Psoas muscle (tissue), 8 donors: ENCODE results near the gene RRP7A. TPM values are rescaled to one million over a fixed set of nuclear protein-coding genes. Genes with fewer than 3 reads are reported as not detected.

Source experiments
- ATAC-seq, 4 donors: fragments of 200-7000 bp; cut with Tn5 transposase; one replicate each; pipeline ENCODE4 v1.9.1; 2020; ENCODE audit warnings: moderate library complexity in 3 of 4, mild to moderate bottlenecking in 2 of 4
- DNase-seq, 2 donors: peaks; one replicate each; pipeline ENCODE4 v3.0.0-alpha.2; 2020
- H3K27ac ChIP-seq: fragments of 200-600 bp; one replicate; pipeline ENCODE4 v1.8.0; 2022
- H3K27me3 ChIP-seq, 3 donors: fragments of 200-600 bp in 1 of 3; one replicate each; pipeline versions ENCODE4 v1.6.1 to v1.8.0; 2013 to 2022; ENCODE audit warnings: low read length in 2 of 3, mild to moderate bottlenecking in 2 of 3, moderate library complexity in 1 of 3; ENCODE audit not compliant: insufficient read depth in 3 of 3
- H3K36me3 ChIP-seq, 2 donors: fragments of 200-600 bp in 1 of 2; one replicate each; pipeline versions ENCODE4 v1.6.1 to v1.8.0; 2013 to 2022; ENCODE audit warnings: low read depth in 1 of 2, mild to moderate bottlenecking in 1 of 2, moderate library complexity in 1 of 2; ENCODE audit not compliant: insufficient read depth in 1 of 2
- H3K4me1 ChIP-seq: fragments of 200-600 bp; one replicate; pipeline ENCODE4 v1.8.0; 2022
- H3K4me3 ChIP-seq: fragments of 200-600 bp; one replicate; pipeline ENCODE4 v1.8.0; 2022; ENCODE audit warnings: mild to moderate bottlenecking
- H3K9me3 ChIP-seq: fragments of 200-600 bp; one replicate; pipeline ENCODE4 v1.8.0; 2022
- WGBS, 3 donors: extraction: QIAGEN DNeasy Blood & Tissue Kit; methylation state at CpG; one replicate each; pipeline versions ENCODE4 v1.1.6 to v1.1.7; 2013; 5-methylcytosine and 5-hydroxymethylcytosine counted together
- intact Hi-C, 2 donors: fragments of 100-400 bp; cut with DNase I; formaldehyde crosslinking; loops; one replicate each; pipeline versions ENCODE4 v1.11.0 to v1.14.2; 2022
- polyA plus RNA-seq, 3 donors: library from polyadenylated mRNA; stranded (reverse); fragments of 200-250 nt; gene quantifications; one replicate each; pipeline ENCODE4 v1.2.3, GENCODE V29; 2013
- total RNA-seq, 4 donors: library from RNA; stranded (reverse); fragmentation: NEBNext Ultra II Directional in 2 of 4; extraction: Animal tissue kit (Norgen Biotek cat#: 25700) in 2 of 4; gene quantifications; one replicate each; pipeline versions ENCODE4 v1.2.1 to v1.2.4, GENCODE V29; 2021 to 2023
- TF ChIP-seq, protein P1 (sequence below): fragments of 200-600 bp; IDR thresholded peaks from one replicate; pipeline ENCODE4 v1.8.0; 2022; ENCODE audit warnings: antibody characterized with exemption
- donor health status: healthy with polysubstance abuse.
- donor health status: DM: no; HTN: no; CAD: no; lungs with moderate emphysema.
- donor health status: Bipolar disorder and iron deficiency.
- donor health status: healthy.
- donor health status: DM: yes; HTN: yes; CAD: no.
- donor health status: DM: no; HTN: no; CAD: no.
- donor health status: DM: no; HTN: no; CAD: no.
- donor health status: DM: yes; HTN: yes; CAD: no.

Gene RRP7A
- total and polyA plus RNA-seq, 7 donors: 5.7 to 34.8 (median 32.2) TPM

DNA sequence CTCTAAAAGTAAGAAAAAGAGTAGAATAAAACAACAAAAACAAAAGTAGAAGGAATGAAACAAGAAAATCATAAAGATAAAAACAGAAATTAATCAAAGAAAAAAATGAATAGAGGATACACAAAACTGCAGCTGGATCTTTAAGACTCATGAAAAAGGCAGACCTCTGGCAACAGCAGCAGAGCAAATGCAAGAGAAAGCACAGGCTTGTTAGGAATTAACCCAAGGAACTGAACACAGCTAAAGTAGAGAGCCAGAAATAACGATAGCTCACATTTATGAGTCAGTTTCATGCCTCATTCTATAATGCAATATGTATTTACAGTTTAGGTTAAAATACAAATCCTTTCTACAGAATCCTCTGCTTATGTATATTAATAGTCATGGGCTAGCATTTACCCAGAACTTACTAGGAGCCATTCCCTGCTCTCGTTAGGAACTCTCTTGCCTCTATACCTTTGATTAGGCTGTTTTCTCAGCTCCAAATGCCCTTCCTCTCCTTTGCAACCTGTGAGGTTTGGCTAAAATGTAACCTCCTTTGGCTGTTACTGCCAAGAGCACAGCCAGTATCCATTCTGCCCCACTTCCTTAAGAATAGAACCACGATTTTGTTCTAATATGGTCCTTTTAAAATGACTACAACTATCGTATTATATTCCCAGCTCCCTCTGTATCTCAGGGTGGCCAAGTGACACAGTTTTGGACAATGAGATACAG is 49.1 kb downstream of the RRP7A start:
- Histone ChIP-seq H3K4me1 (no peaks in the 10 kb centered on the region), H3K4me3 (no peak overlapping the region), H3K27me3 (peaks cover 0 to 12% (median 0%) of the 10 kb centered on the region in 3 donors), H3K27ac (no peak overlapping the region), H3K36me3 (no peaks in the 10 kb centered on the region), H3K9me3 (no peaks in the 10 kb centered on the region)
- intact Hi-C loops: no loop called here
- ATAC-seq (no peak), DNase-seq (no peak)
- TF ChIP-seq, protein P1, sequence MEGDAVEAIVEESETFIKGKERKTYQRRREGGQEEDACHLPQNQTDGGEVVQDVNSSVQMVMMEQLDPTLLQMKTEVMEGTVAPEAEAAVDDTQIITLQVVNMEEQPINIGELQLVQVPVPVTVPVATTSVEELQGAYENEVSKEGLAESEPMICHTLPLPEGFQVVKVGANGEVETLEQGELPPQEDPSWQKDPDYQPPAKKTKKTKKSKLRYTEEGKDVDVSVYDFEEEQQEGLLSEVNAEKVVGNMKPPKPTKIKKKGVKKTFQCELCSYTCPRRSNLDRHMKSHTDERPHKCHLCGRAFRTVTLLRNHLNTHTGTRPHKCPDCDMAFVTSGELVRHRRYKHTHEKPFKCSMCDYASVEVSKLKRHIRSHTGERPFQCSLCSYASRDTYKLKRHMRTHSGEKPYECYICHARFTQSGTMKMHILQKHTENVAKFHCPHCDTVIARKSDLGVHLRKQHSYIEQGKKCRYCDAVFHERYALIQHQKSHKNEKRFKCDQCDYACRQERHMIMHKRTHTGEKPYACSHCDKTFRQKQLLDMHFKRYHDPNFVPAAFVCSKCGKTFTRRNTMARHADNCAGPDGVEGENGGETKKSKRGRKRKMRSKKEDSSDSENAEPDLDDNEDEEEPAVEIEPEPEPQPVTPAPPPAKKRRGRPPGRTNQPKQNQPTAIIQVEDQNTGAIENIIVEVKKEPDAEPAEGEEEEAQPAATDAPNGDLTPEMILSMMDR: no peak
- 46 to 63% (median 49%) methylated on average over 4 of the region's 4 CpGs for WGBS, 3 donors

DNA sequence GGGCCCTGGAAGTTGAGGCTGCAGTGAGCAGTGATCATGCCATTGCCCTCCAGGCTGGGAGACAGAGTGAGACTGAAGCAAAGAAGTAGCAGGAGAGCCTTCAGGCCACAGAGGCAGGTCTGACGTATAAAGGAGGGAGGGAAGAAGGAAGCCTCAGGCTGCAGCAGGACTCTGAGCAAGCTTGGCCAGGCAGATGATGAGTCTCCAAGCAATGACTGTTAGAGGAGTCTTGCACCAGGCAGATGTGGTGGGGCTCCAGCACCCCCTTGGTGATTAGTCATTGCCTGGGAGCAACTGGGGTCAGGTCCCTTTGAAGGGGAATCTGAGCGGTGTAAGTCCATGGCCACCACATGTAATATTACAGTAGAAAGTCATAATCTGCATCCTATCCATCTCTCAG is 50.8 kb downstream of the RRP7A start:
- TF ChIP-seq, protein P1: no peak
- peaks cover 0 to 16% (median 0%) of the 10 kb centered on the region in 3 donors for H3K27me3 ChIP-seq
- ATAC-seq (no peak), DNase-seq (no peak)
- no peak overlapping the region for H3K27ac ChIP-seq
- 67 to 75% (median 69%) methylated on average over 2 of the region's 2 CpGs for WGBS, 3 donors
- no peaks in the 10 kb centered on the region for H3K4me1 ChIP-seq
- H3K36me3 ChIP-seq: no peaks in the 10 kb centered on the region
- H3K4me3 ChIP-seq: no peak overlapping the region
- intact Hi-C loops: no loop called here
- no peaks in the 10 kb centered on the region for H3K9me3 ChIP-seq

DNA sequence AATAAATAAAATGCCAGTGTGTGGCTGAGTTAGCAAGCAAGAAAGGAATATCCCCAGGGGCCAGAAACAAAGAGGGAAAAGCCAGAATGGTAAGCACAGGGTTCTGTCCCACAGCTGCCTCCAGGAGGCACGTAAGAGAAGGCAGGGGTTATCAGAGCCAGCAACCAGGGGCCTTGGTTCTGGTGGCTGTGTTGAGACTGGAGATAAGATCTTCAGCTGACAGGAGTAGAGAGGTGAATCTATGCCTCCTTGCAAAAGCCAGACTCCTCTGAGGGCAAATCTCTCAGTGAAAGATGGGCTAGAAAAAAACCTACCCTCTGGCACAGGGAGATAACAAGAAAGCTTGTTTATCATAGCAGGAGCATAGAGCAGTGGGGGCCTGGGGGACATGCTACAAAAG is 57.6 kb downstream of the RRP7A start:
- H3K9me3 ChIP-seq: no peaks in the 10 kb centered on the region
- intact Hi-C loops: no loop called here
- peaks cover 0 to 61% (median 9%) of the 10 kb centered on the region in 3 donors for H3K27me3 ChIP-seq
- ATAC-seq (no peak), DNase-seq (no peak)
- TF ChIP-seq, protein P1: no peak
- H3K27ac ChIP-seq: no peak overlapping the region
- H3K4me3 ChIP-seq: no peak overlapping the region
- WGBS, 3 donors: 23 to 53% (median 37%) methylated on average over 1 of the region's 1 CpG
- H3K36me3 ChIP-seq: no peaks in the 10 kb centered on the region
- no peaks in the 10 kb centered on the region for H3K4me1 ChIP-seq

DNA sequence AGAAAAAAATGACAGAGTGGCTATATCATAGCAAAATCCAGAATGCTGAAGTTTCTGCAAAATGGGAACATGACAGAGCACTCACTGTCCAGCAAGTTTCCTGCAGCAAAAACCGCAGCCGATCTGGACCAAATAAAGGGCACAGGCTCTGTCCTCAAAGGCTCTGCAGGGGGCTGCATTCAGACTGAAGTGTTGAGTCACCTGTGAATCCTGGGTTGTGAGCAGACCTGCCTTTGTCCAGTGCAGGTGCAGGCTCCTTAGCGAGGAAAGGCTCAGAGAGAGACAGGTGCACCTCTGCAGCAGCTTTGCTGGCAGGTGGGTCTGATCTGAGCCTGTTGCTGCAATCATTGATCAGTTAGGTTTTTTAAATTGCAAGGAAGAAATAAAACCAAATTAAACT is 58.1 kb downstream of the RRP7A start:
- 55 to 65% (median 64%) methylated on average over 3 of the region's 3 CpGs for WGBS, 3 donors
- intact Hi-C loops: no loop called here
- H3K9me3 ChIP-seq: no peaks in the 10 kb centered on the region
- TF ChIP-seq, protein P1: no peak
- no peaks in the 10 kb centered on the region for H3K36me3 ChIP-seq
- no peak for DNase-seq
- no peak overlapping the region for H3K27ac ChIP-seq
- H3K27me3 ChIP-seq: peaks cover 0 to 58% (median 9%) of the 10 kb centered on the region in 3 donors
- no peak for ATAC-seq
- H3K4me1 ChIP-seq: no peaks in the 10 kb centered on the region
- H3K4me3 ChIP-seq: no peak overlapping the region

Other genes with a start within 250 kb of the RRP7A start
- gene TCF20, start 249.1 kb downstream of the RRP7A start, total RNA-seq: 10 to 100 TPM; 10.1 to 14.9 (median 12.1) TPM
- 1 to 10 TPM; 3.2 to 9.5 (median 5.5) TPM for gene TCF20, start 249.1 kb downstream of the RRP7A start, polyA plus RNA-seq
- gene NFAM1, start 87.4 kb downstream of the RRP7A start, total RNA-seq: 1 to 10 TPM in 1 of 4 donors, under 1 TPM in 3; 0.30 to 1.1 (median 0.53) TPM
- under 1 TPM; 0.08 to 0.16 (median 0.16) TPM for gene NFAM1, start 87.4 kb downstream of the RRP7A start, polyA plus RNA-seq
- 1 to 10 TPM in 2 of 4 donors, under 1 TPM in 2; 0.82 to 1.6 (median 0.97) TPM for gene SERHL2, start 34.2 kb upstream of the RRP7A start, total RNA-seq
- 1 to 10 TPM in 2 of 3 donors, under 1 TPM in 1; 0.96 to 1.5 (median 1.1) TPM for gene SERHL2, start 34.2 kb upstream of the RRP7A start, polyA plus RNA-seq
- gene POLDIP3, start 95.1 kb upstream of the RRP7A start, total RNA-seq: 10 to 100 TPM; 30.6 to 47.1 (median 34.9) TPM
- 10 to 100 TPM; 25.0 to 33.7 (median 26.5) TPM for gene POLDIP3, start 95.1 kb upstream of the RRP7A start, polyA plus RNA-seq
- under 1 TPM in 3 of 4 donors, not detected in 1; 0.50 to 0.57 (median 0.55) TPM for gene ATP5MGL, start 120.8 kb upstream of the RRP7A start, total RNA-seq
- under 1 TPM in 1 of 3 donors, not detected in 2; 0.04 TPM for gene ATP5MGL, start 120.8 kb upstream of the RRP7A start, polyA plus RNA-seq
- 100 to 1,000 TPM; 120 to 208 (median 176) TPM for gene CYB5R3, start 129.6 kb upstream of the RRP7A start, total RNA-seq
- gene CYB5R3, start 129.6 kb upstream of the RRP7A start, polyA plus RNA-seq: 100 to 1,000 TPM; 130 to 230 (median 162) TPM
- gene A4GALT, start 201.1 kb upstream of the RRP7A start, total RNA-seq: 10 to 100 TPM; 11.2 to 28.8 (median 18.3) TPM
- gene A4GALT, start 201.1 kb upstream of the RRP7A start, polyA plus RNA-seq: 10 to 100 TPM in 2 of 3 donors, 1 to 10 TPM in 1; 6.5 to 24.7 (median 13.0) TPM